Endodermal cell (in vitro differentiated cells): Measurements from ENCODE around the gene PRKCA. TPM values are rescaled to one million over a fixed set of nuclear protein-coding genes. Genes with fewer than 3 reads are reported as not detected.

Experiments used
- DNase-seq: peaks from one replicate; pipeline ENCODE4 v3.0.0-alpha.2; 2017
- H3K27ac ChIP-seq: 2 replicates; pipeline ENCODE4 v1.5.1; 2013; ENCODE audit warnings: mild to moderate bottlenecking, low read depth, low read length, moderate library complexity
- H3K27me3 ChIP-seq: 2 replicates; pipeline ENCODE4 v1.6.1; 2013; ENCODE audit warnings: mild to moderate bottlenecking, low read length, moderate library complexity; ENCODE audit not compliant: insufficient read depth, control insufficient read depth, poor library complexity, severe bottlenecking
- H3K36me3 ChIP-seq: 2 replicates; pipeline ENCODE4 v1.7.0; 2013; ENCODE audit warnings: mild to moderate bottlenecking, low read length, moderate library complexity; ENCODE audit not compliant: control insufficient read depth, insufficient read depth
- H3K4me1 ChIP-seq: one replicate; pipeline ENCODE4 v1.7.0; 2013; ENCODE audit warnings: low read length; ENCODE audit not compliant: control insufficient read depth, insufficient read depth
- H3K4me3 ChIP-seq: 2 replicates; pipeline ENCODE4 v1.5.1; 2013; ENCODE audit warnings: mild to moderate bottlenecking, low read length, moderate library complexity
- H3K9ac ChIP-seq: 2 replicates; pipeline ENCODE4 v1.6.1; 2013; ENCODE audit warnings: mild to moderate bottlenecking, low read length, moderate library complexity; ENCODE audit not compliant: poor library complexity, severe bottlenecking; ENCODE audit errors: extremely low read depth
- H3K9me3 ChIP-seq: 2 replicates; pipeline ENCODE4 v1.6.1; 2013; ENCODE audit warnings: mild to moderate bottlenecking, low read length, moderate library complexity; ENCODE audit not compliant: control insufficient read depth
- H3K27ac Mint-ChIP-seq: 2 replicates; pipeline ENCODE4 v1.8.0; 2020; ENCODE audit warnings: mixed read lengths
- H3K27me3 Mint-ChIP-seq: 2 replicates; pipeline ENCODE4 v1.8.0; 2021; ENCODE audit warnings: mild to moderate bottlenecking, mixed read lengths; ENCODE audit not compliant: insufficient read depth
- H3K36me3 Mint-ChIP-seq: 2 replicates; pipeline ENCODE4 v1.8.0; 2020; ENCODE audit warnings: low read depth, mixed read lengths
- H3K4me1 Mint-ChIP-seq: 2 replicates; pipeline ENCODE4 v1.8.0; 2020; ENCODE audit warnings: mixed read lengths
- H3K4me3 Mint-ChIP-seq: 2 replicates; pipeline ENCODE4 v1.8.0; 2020; ENCODE audit warnings: mild to moderate bottlenecking, moderate library complexity, mixed read lengths
- H3K9me3 Mint-ChIP-seq: 2 replicates; pipeline ENCODE4 v1.8.0; 2020; ENCODE audit warnings: mild to moderate bottlenecking, mixed read lengths
- WGBS, 2 experiments: methylation state at CpG; one replicate each; pipeline versions ENCODE4 v1.1.5 to v1.1.7; 2013; ENCODE audit warnings: missing lambda C conversion rate in 2 of 2, mixed read lengths in 1 of 2; ENCODE audit not compliant: insufficient coverage in 1 of 2, insufficient read length in 1 of 2; 5-methylcytosine and 5-hydroxymethylcytosine counted together
- total RNA-seq, 2 donors: library from RNA; stranded (reverse); fragmentation: NEBNext Ultra II Directional in 1 of 2; extraction: Animal tissue kit (Norgen Biotek cat#: 25700) in 1 of 2; gene quantifications; 2 replicates in 1 of 2; 3 replicates in 1 of 2; pipeline ENCODE4 v1.2.1, GENCODE V29; 2021
- TF ChIP-seq, protein P1 (sequence below): fragments of 200-600 bp; sonication (generic); conservative IDR thresholded peaks from 2 replicates; pipeline ENCODE4 v1.5.0; 2021; ENCODE audit warnings: antibody characterized with exemption, mild to moderate bottlenecking

PRKCA gene
- total RNA-seq, 2 donors from 2014 or later, result 8.7 to 14.6 TPM

DNA sequence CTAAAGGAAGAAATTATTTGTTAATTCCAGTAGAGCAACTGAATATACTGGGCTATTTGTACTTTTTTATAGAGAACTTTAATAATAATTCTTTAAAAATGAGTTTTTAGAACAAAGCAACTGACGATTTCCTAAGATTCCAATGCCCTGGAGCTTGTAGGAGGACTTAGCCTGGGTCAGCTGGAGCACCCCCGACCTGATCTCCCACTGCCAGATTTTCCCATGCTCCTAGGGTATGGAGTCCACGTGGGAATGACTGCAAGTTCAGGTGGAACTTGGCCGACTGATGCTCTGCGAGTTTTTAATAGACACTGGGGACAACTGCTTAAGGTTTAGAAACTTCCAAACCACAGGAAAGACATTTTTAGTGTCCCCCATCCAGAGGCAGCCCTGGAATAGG lies 507.0 kb downstream of the PRKCA start:
- Mint-ChIP-seq H3K4me1 (peaks cover 2% of the 10 kb centered on the region), H3K27ac (no peak overlapping the region), H3K9me3 (no peaks in the 10 kb centered on the region), H3K27me3 (no peaks in the 10 kb centered on the region), H3K4me3 (no peak overlapping the region), H3K36me3 (no peaks in the 10 kb centered on the region)
- H3K27me3 ChIP-seq, result no peaks in the 10 kb centered on the region
- no peaks in the 10 kb centered on the region for H3K9me3 ChIP-seq
- no peaks in the 10 kb centered on the region for H3K4me1 ChIP-seq
- TF ChIP-seq, protein P1, sequence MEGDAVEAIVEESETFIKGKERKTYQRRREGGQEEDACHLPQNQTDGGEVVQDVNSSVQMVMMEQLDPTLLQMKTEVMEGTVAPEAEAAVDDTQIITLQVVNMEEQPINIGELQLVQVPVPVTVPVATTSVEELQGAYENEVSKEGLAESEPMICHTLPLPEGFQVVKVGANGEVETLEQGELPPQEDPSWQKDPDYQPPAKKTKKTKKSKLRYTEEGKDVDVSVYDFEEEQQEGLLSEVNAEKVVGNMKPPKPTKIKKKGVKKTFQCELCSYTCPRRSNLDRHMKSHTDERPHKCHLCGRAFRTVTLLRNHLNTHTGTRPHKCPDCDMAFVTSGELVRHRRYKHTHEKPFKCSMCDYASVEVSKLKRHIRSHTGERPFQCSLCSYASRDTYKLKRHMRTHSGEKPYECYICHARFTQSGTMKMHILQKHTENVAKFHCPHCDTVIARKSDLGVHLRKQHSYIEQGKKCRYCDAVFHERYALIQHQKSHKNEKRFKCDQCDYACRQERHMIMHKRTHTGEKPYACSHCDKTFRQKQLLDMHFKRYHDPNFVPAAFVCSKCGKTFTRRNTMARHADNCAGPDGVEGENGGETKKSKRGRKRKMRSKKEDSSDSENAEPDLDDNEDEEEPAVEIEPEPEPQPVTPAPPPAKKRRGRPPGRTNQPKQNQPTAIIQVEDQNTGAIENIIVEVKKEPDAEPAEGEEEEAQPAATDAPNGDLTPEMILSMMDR, result no peak
- H3K27ac ChIP-seq, result no peak overlapping the region
- no peak overlapping the region for H3K9ac ChIP-seq
- no peak for DNase-seq
- 89 to 94% methylated on average over 5 of the region's 5 CpGs for WGBS, 2 experiments
- no peak overlapping the region for H3K4me3 ChIP-seq
- H3K36me3 ChIP-seq, result no peaks in the 10 kb centered on the region

DNA sequence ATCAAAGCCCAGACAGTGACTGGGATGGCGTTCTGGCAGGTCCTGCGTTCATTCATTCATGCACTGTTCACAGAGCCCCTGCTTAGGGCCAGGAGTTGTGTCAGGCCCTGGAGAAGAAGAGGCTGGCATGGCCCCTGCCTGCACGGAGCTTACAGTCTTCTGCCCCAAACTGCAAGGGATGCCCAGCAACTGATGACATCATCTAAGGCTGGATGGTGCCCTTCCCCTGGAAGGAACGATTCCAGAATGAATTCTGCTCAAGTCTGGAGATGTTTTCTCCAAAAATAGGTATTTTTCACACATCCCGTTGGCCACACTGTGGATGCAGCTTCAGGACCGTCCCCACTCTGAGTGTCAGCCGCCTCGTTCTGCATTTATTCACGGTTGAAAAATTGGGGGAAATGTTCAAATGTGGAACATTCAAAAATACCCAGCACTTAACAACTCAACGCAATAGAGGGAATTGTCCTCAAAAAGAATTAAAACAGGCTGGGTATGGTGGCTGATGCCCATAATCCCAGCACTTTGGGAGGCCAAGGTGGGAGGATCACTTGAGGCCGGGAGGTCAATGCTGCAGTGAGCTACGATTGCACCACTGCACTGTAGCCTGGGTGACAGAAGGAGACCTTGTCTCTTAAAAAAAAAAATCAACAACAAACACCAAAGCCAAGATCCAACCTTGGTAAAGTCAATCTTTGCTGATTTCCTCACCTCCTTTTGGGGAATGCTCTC lies 508.7 kb downstream of the PRKCA start:
- Histone ChIP-seq H3K9ac (no peak overlapping the region), H3K27me3 (no peaks in the 10 kb centered on the region), H3K36me3 (no peaks in the 10 kb centered on the region), H3K9me3 (no peaks in the 10 kb centered on the region), H3K4me3 (no peak overlapping the region), H3K27ac (no peak overlapping the region), H3K4me1 (no peaks in the 10 kb centered on the region)
- H3K27me3 Mint-ChIP-seq, result no peaks in the 10 kb centered on the region
- TF ChIP-seq, protein P1, result no peak
- H3K4me3 Mint-ChIP-seq, result no peak overlapping the region
- no peak for DNase-seq
- 91 to 94% methylated on average over 9 to 12 of the region's 12 CpGs for WGBS, 2 experiments
- no peaks in the 10 kb centered on the region for H3K36me3 Mint-ChIP-seq
- H3K27ac Mint-ChIP-seq, result no peak overlapping the region
- peaks cover 2% of the 10 kb centered on the region for H3K4me1 Mint-ChIP-seq
- H3K9me3 Mint-ChIP-seq, result no peaks in the 10 kb centered on the region

DNA sequence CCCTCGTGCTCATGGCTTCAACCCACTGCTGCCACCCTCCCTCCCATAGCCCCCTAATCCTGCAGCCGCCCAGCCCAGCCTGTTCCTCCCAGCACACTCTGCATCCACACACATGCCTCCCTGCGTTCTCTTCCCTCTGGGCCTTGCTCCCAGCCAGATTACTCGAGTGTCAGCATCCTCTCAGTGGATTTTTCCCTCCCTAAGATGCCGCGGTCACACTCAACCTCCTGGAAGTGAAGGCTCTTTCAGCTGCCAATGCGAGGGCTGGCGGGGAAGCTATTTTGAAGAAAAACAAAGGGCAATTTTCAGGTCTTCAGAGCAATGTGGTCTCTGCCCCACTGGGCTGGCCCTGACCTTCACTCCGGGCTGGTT lies 509.3 kb downstream of the PRKCA start:
- 92% methylated on average over 6 to 9 of the region's 9 CpGs for WGBS, 2 experiments
- no peaks in the 10 kb centered on the region for H3K36me3 Mint-ChIP-seq
- H3K9ac ChIP-seq, result no peak overlapping the region

More for the DNA sequence above, 509.3 kb downstream of the PRKCA start:
- peak; percentile 39 for DNase-seq
- H3K4me1 ChIP-seq, result no peaks in the 10 kb centered on the region
- H3K9me3 ChIP-seq, result no peaks in the 10 kb centered on the region
- Mint-ChIP-seq H3K9me3 (no peaks in the 10 kb centered on the region), H3K4me1 (peaks cover 2% of the 10 kb centered on the region), H3K27ac (no peak overlapping the region), H3K4me3 (no peak overlapping the region), H3K27me3 (no peaks in the 10 kb centered on the region)
- no peak overlapping the region for H3K27ac ChIP-seq
- no peaks in the 10 kb centered on the region for H3K27me3 ChIP-seq
- TF ChIP-seq, protein P1, result no peak
- no peaks in the 10 kb centered on the region for H3K36me3 ChIP-seq
- no peak overlapping the region for H3K4me3 ChIP-seq
